Gastrocnemius medialis (tissue), 4 donors: ENCODE measurements around the gene UNC5A. TPM values are rescaled to one million over a fixed set of nuclear protein-coding genes. Genes with fewer than 3 reads are reported as not detected.

Experiments
- ATAC-seq, 2 donors: fragments of 150-250 bp; one replicate each; pipeline ENCODE4 v1.9.1; 2016
- DNase-seq, 2 donors: peaks; one replicate each; pipeline ENCODE4 v3.0.0-alpha.2; 2019
- H3K27ac ChIP-seq, 4 donors: fragments of 200-600 bp; sonication (generic); 1 replicate in 1 of 4; 2 replicates in 3 of 4; pipeline ENCODE4 v1.5.1; 2016 to 2018; ENCODE audit warnings: mild to moderate bottlenecking in 2 of 4, moderate library complexity in 1 of 4
- H3K27me3 ChIP-seq, 3 donors: fragments of 200-600 bp; sonication (generic) in 2 of 3; 1 replicate in 1 of 3; 2 replicates in 2 of 3; pipeline versions ENCODE4 v1.5.1 to v1.6.0; 2016 to 2019; ENCODE audit warnings: mild to moderate bottlenecking in 1 of 3, moderate library complexity in 1 of 3
- H3K36me3 ChIP-seq, 2 donors: fragments of 200-600 bp; sonication (generic) in 1 of 2; one replicate each; pipeline ENCODE4 v1.5.1; 2017 to 2018
- H3K4me1 ChIP-seq, 2 donors: fragments of 200-600 bp; sonication (generic) in 1 of 2; one replicate each; pipeline ENCODE4 v1.5.1; 2016 to 2017; ENCODE audit warnings: mild to moderate bottlenecking in 2 of 2
- H3K4me3 ChIP-seq, 4 donors: fragments of 200-600 bp; sonication (generic) in 3 of 4; 1 replicate in 1 of 4; 2 replicates in 3 of 4; pipeline ENCODE4 v1.5.1; 2016 to 2019; ENCODE audit warnings: mild to moderate bottlenecking in 2 of 4
- H3K9me3 ChIP-seq, 3 donors: fragments of 200-600 bp; sonication (generic) in 2 of 3; 1 replicate in 1 of 3; 2 replicates in 2 of 3; pipeline ENCODE4 v1.5.1; 2016 to 2019
- CTCF ChIP-seq, 5 experiments: fragments of 450-650 bp in 3 of 5; fragments of 200-600 bp in 2 of 5; sonication (generic) in 2 of 5; IDR thresholded peaks in 4 of 5; conservative IDR thresholded peaks in 1 of 5; 1 replicate in 4 of 5; 2 replicates in 1 of 5; pipeline ENCODE4 v1.5.1; 2016 to 2019; ENCODE audit warnings: antibody characterized with exemption in 5 of 5, mild to moderate bottlenecking in 3 of 5, moderate library complexity in 3 of 5
- POLR2A ChIP-seq, 2 donors: fragments of 450-650 bp; IDR thresholded peaks; one replicate each; pipeline ENCODE4 v1.6.1; 2017; ENCODE audit warnings: antibody characterized with exemption in 2 of 2, mild to moderate bottlenecking in 2 of 2, moderate library complexity in 2 of 2
- in situ Hi-C, 4 donors: fragments of 200-750 bp; cut with MboI; loops; one replicate each; pipeline versions ENCODE4 v1.15.0 to v1.8.0; 2017; ENCODE audit warnings: low sequenced_read_pairs in 4 of 4
- intact Hi-C: fragments of 100-400 bp; cut with DNase I; formaldehyde crosslinking; loops from one replicate; pipeline ENCODE4 v1.15.1; 2023; ENCODE audit warnings: low total_unique reads
- total RNA-seq, 4 donors: library from RNA; depleted of rRNA; stranded (reverse); fragments of >200 nt; gene quantifications; one replicate each; pipeline versions ENCODE4 v1.1.0 to v1.2.3, GENCODE V29; 2016

The UNC5A gene
- total RNA-seq, 4 donors from 2014 or later, result 0.10 to 0.55 TPM; not detected in 2

GRCh38 chr5:176776141-176776865 is 34.1 kb upstream of the UNC5A start:
- Histone ChIP-seq H3K27me3 (peaks cover 9 to 33% (median 18%) of the 10 kb centered on the region in 3 donors), H3K4me3 (no peak overlapping the region), H3K36me3 (no peaks in the 10 kb centered on the region), H3K27ac (no peak overlapping the region), H3K4me1 (no peaks in the 10 kb centered on the region), H3K9me3 (no peaks in the 10 kb centered on the region)
- DNase-seq, result no peak
- in situ Hi-C loops, result no loop called here
- no peak for TF ChIP-seq CTCF (IDR thresholded peaks at IDR 0.05 in 4 of 5, conservative IDR thresholded peaks at IDR 0.05 in 1 of 5)
- TF ChIP-seq POLR2A (IDR thresholded peaks at IDR 0.05), result no peak
- intact Hi-C loops, result no loop called here
- no peak for ATAC-seq

GRCh38 chr5:176776916-176777315 is 33.4 kb upstream of the UNC5A start:
- Histone ChIP-seq H3K4me3 (no peak overlapping the region), H3K9me3 (no peaks in the 10 kb centered on the region), H3K27ac (no peak overlapping the region), H3K4me1 (no peaks in the 10 kb centered on the region), H3K36me3 (no peaks in the 10 kb centered on the region), H3K27me3 (peaks cover 9 to 35% (median 18%) of the 10 kb centered on the region in 3 donors)
- TF ChIP-seq POLR2A (IDR thresholded peaks at IDR 0.05), result no peak
- no peak for TF ChIP-seq CTCF (IDR thresholded peaks at IDR 0.05 in 4 of 5, conservative IDR thresholded peaks at IDR 0.05 in 1 of 5)
- DNase-seq (no peak), ATAC-seq (no peak)
- intact Hi-C loops, result no loop called here
- in situ Hi-C loops, result no loop called here

GRCh38 chr5:176778921-176779465 is 31.4 kb upstream of the UNC5A start:
- ATAC-seq (no peak), DNase-seq (no peak)
- H3K27me3 ChIP-seq, result peaks cover 9 to 36% (median 18%) of the 10 kb centered on the region in 3 donors
- in situ Hi-C loops (no loop called here), intact Hi-C loops (no loop called here)
- H3K4me3 ChIP-seq, result no peak overlapping the region
- no peak overlapping the region for H3K27ac ChIP-seq
- TF ChIP-seq CTCF (IDR thresholded peaks at IDR 0.05 in 4 of 5, conservative IDR thresholded peaks at IDR 0.05 in 1 of 5) (no peak), POLR2A (IDR thresholded peaks at IDR 0.05) (no peak)
- H3K36me3 ChIP-seq, result no peaks in the 10 kb centered on the region
- no peaks in the 10 kb centered on the region for H3K9me3 ChIP-seq
- H3K4me1 ChIP-seq, result no peaks in the 10 kb centered on the region

GRCh38 chr5:176779537-176779936 is 30.8 kb upstream of the UNC5A start:
- ATAC-seq (no peak), DNase-seq (no peak)
- TF ChIP-seq POLR2A (IDR thresholded peaks at IDR 0.05) (no peak), CTCF (IDR thresholded peaks at IDR 0.05 in 4 of 5, conservative IDR thresholded peaks at IDR 0.05 in 1 of 5) (no peak)
- peaks cover 14 to 34% (median 18%) of the 10 kb centered on the region in 3 donors for H3K27me3 ChIP-seq
- no peak overlapping the region for H3K27ac ChIP-seq
- intact Hi-C loops (no loop called here), in situ Hi-C loops (no loop called here)
- no peaks in the 10 kb centered on the region for H3K4me1 ChIP-seq
- no peaks in the 10 kb centered on the region for H3K9me3 ChIP-seq
- no peak overlapping the region for H3K4me3 ChIP-seq
- no peaks in the 10 kb centered on the region for H3K36me3 ChIP-seq
